B cell (primary cell): ENCODE results near the gene GLTP.

Source experiments
- CTCF ChIP-seq: fragments of 200-600 bp; IDR thresholded peaks from one replicate; pipeline ENCODE4 v1.8.0; 2022; ENCODE audit warnings: antibody characterized with exemption, mild to moderate bottlenecking
- EZH2 ChIP-seq: IDR thresholded peaks from 2 replicates; pipeline ENCODE4 v1.6.1; 2012; ENCODE audit warnings: borderline replicate concordance, low read depth, mild to moderate bottlenecking, moderate library complexity, low read length; ENCODE audit not compliant: insufficient read depth, poor library complexity, severe bottlenecking

GRCh38 chr12:109815757-109816617, 64.4 kb downstream of the GLTP start:
- TF ChIP-seq CTCF, result no peak
- no peak for TF ChIP-seq EZH2
